HG03045 (cell line): ENCODE results near the gene ASPSCR1.

Experiments
- ATAC-seq: cut with Tn5 transposase; IDR thresholded peaks from one replicate; pipeline ENCODE4 v1.9.1; 2021; ENCODE audit warnings: mild to moderate bottlenecking, moderate library complexity; ENCODE audit not compliant: unreplicated experiment

The ASPSCR1 gene

GRCh38 chr17:81977211-81977808 lies at the start of gene ASPSCR1:
Gene ASPSCR1 (plus strand): TSS chr17:81977629. CDS start chr17:81977647, 18 bp downstream.
- peak; percentile 85 for ATAC-seq

- peak; percentile 61 for ATAC-seq
Observed at GRCh38 chr17:81927653-81928543, 49.5 kb upstream of the ASPSCR1 start, which contains the start of gene MAFG. Gene MAFG (minus strand): TSS chr17:81927735. CDS start chr17:81923185, 4,550 bp downstream.

GRCh38 chr17:81928544-81929252 lies 48.7 kb upstream of the ASPSCR1 start:
- ATAC-seq = no peak

- no peak for ATAC-seq
Observed at GRCh38 chr17:81929253-81930141, 47.9 kb upstream of the ASPSCR1 start.

GRCh38 chr17:81930142-81931125 lies 47.0 kb upstream of the ASPSCR1 start:
- ATAC-seq = no peak

- ATAC-seq = no peak
Observed at GRCh38 chr17:81931189-81931556, 46.3 kb upstream of the ASPSCR1 start.

- ATAC-seq = no peak
Observed at GRCh38 chr17:81931557-81932332, 45.7 kb upstream of the ASPSCR1 start.

- ATAC-seq = no peak
Observed at GRCh38 chr17:81932333-81932983, 45.0 kb upstream of the ASPSCR1 start.

GRCh38 chr17:81933178-81933699 lies 44.2 kb upstream of the ASPSCR1 start:
- no peak for ATAC-seq

- ATAC-seq = no peak
Observed at GRCh38 chr17:81934098-81934757, 43.2 kb upstream of the ASPSCR1 start.

GRCh38 chr17:81934850-81935708 lies 42.4 kb upstream of the ASPSCR1 start:
- ATAC-seq = no peak

GRCh38 chr17:81935709-81936084 lies 41.7 kb upstream of the ASPSCR1 start:
- no peak for ATAC-seq

- no peak for ATAC-seq
Observed at GRCh38 chr17:81939218-81939617, 38.2 kb upstream of the ASPSCR1 start.

GRCh38 chr17:81939881-81940385 lies 37.5 kb upstream of the ASPSCR1 start:
- ATAC-seq = no peak

- ATAC-seq = no peak
Observed at GRCh38 chr17:81940538-81941483, 36.6 kb upstream of the ASPSCR1 start.
